Dermis lymphatic vessel endothelial cell (primary cell): Measurements from ENCODE around the gene URI1. TPM values are rescaled to one million over a fixed set of nuclear protein-coding genes. Genes with fewer than 3 reads are reported as not detected.

Experiments
- total RNA-seq: library from RNA; depleted of rRNA; stranded (reverse); fragments of >200 nt; gene quantifications from 2 replicates; pipeline ENCODE4 v1.2.1, GENCODE V29; 2014

The URI1 gene
- total RNA-seq, result 23.9 and 34.8 TPM in 2 replicates

GRCh38 chr19:29941828-29942403 lies at the start of gene URI1:
TSS of gene URI1 (plus strand) at chr19:29942239. CDS start at chr19:29942548, 309 bp downstream.

Other genes starting within 250 kb of the URI1 start
- gene C19orf12, start 227.0 kb upstream of the URI1 start, total RNA-seq, result 14.2 and 18.1 TPM in 2 replicates
- 1.1 and 1.7 TPM in 2 replicates for gene CCNE1, start 130.2 kb upstream of the URI1 start, total RNA-seq